GM18951 (cell line): ENCODE data around the gene SLC35F4.

ENCODE experiments used
- POLR2A ChIP-seq: IDR thresholded peaks from 4 replicates; pipeline ENCODE4 v1.6.1; 2011; ENCODE audit warnings: mild to moderate bottlenecking; ENCODE audit not compliant: insufficient read length, insufficient read depth; ENCODE audit errors: extremely low read depth
- in situ Hi-C: fragments of 300-500 bp; cut with MboI; formaldehyde crosslinking; loops from one replicate; pipeline ENCODE4 v1.12.0; 2022; ENCODE audit warnings: low sequenced_read_pairs, mixed read lengths, inconsistent platforms; ENCODE audit not compliant: unreplicated experiment

SLC35F4 gene

GRCh38 chr14:57656853-57657252 lies 209.0 kb downstream of the SLC35F4 start:
- in situ Hi-C loops = no loop called here

GRCh38 chr14:57652769-57653168 lies 213.1 kb downstream of the SLC35F4 start:
- in situ Hi-C loops = no loop called here
- TF ChIP-seq POLR2A = no peak

More at GRCh38 chr14:57656853-57657252, 209.0 kb downstream of the SLC35F4 start:
- no peak for TF ChIP-seq POLR2A

DNA sequence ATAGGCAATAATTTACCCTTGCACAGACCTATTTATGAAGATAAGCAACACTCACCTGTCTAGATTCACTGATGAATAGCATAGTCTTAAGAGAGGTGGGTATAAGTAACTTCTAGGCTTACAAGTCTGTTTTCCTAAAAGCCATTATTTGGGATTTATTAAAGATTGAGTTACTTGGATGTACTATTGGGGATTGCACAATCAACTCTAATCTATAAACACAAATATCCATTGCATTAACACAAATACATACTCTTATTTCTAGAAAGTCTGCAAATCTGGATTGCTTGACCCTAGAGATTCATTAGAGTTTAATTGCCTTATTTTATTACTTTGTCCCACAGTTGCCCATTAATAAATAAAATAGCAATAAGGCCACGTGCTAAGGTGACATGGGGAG lies 224.1 kb downstream of the SLC35F4 start:
- no peak for TF ChIP-seq POLR2A
- in situ Hi-C loops = no loop called here

- no peak for TF ChIP-seq POLR2A
- in situ Hi-C loops = no loop called here
These were observed 225.9 kb downstream of the SLC35F4 start for GRCh38 chr14:57640036-57640435.

GRCh38 chr14:57637901-57638300 lies 228.0 kb downstream of the SLC35F4 start:
- in situ Hi-C loops = no loop called here
- TF ChIP-seq POLR2A = no peak

- in situ Hi-C loops = no loop called here
These were observed 231.6 kb downstream of the SLC35F4 start for GRCh38 chr14:57634335-57634734.

GRCh38 chr14:57632649-57633048 lies 233.2 kb downstream of the SLC35F4 start:
- TF ChIP-seq POLR2A = no peak
- in situ Hi-C loops = no loop called here

More at GRCh38 chr14:57634335-57634734, 231.6 kb downstream of the SLC35F4 start:
- TF ChIP-seq POLR2A = no peak

DNA sequence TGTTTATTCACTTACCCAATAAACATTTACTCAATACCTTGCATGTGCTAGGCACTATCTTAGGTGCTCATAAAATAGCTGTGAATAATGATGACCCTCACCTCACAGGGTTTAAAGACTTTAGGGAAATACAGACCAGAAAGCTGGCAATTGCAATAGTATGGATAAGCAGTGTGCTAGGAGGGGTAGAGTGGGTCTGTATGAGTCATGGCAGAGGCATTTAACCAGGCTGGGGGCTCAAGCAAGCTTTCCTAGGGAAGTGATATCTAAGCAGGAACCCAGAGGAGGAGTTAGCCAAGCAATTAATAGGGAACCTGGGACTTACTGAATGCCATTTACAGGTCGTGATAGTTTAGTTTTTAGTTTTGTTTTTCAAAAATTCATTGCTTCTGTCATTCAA lies 248.4 kb downstream of the SLC35F4 start:
- in situ Hi-C loops = no loop called here
- no peak for TF ChIP-seq POLR2A

DNA sequence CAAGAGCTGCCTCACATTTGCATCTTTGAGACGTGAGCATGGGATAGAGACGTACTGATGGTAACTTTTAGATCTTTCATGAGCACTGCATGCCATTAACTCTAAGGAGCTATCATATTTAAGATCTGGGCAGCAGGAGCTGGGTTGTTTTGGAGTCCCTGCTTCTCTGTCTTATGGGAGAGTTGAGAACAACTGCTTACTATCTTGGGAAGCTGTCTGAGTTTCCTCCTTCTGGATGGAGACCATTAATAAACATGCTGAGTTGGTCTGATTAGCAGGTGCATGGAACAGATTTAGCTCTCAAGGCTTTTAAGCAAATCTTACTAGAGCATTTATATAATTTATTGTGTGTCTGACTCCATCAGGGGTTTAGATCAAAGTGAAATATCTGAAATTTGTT lies 252.9 kb downstream of the SLC35F4 start:
- in situ Hi-C loops = no loop called here

DNA sequence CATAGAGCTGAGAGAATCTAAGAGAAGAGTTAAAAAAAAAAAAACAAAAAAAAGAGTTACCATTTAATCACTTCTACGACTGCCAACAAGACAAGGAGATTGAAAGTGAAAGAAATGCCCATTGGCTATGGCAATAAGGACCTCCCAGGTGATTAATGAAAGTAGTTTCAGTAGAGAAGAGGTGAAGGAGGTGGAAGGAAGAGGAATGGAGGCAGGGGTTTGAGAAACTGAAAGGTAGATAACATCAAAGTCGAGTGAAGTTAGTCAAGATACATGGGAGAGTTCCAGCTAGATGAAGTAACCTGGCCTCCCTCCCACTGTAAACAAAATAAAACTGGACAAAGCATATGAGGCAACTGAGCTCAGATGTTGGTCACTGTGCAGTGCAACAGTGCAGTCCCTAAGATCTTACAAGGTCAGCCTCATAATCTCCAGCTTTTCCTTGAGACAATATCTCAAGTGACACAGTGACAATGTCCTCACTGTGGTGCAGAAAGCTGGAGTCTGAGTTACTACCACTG lies 254.3 kb downstream of the SLC35F4 start:
- in situ Hi-C loops = no loop called here
- TF ChIP-seq POLR2A = no peak

More for the DNA sequence above, 252.9 kb downstream of the SLC35F4 start:
- TF ChIP-seq POLR2A = no peak

DNA sequence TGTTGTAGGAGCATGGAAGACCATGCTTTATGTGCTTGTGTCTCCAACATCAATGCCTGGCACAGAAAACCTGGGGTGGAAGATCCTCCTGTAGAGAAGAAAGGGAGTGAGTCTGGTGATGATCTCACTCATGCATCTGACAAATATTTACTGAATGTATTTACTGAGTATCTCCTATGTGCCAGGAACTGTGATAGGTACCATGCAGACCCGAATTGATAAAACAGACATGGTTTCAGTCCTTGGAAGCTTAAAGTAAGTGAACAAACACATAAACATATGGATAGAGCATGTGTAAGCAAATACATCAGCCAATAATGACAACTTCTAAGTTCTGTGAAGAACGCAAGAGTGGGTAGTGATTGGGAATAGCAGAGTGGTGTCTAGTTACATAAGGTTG lies 255.3 kb downstream of the SLC35F4 start:
- in situ Hi-C loops = no loop called here
- no peak for TF ChIP-seq POLR2A

DNA sequence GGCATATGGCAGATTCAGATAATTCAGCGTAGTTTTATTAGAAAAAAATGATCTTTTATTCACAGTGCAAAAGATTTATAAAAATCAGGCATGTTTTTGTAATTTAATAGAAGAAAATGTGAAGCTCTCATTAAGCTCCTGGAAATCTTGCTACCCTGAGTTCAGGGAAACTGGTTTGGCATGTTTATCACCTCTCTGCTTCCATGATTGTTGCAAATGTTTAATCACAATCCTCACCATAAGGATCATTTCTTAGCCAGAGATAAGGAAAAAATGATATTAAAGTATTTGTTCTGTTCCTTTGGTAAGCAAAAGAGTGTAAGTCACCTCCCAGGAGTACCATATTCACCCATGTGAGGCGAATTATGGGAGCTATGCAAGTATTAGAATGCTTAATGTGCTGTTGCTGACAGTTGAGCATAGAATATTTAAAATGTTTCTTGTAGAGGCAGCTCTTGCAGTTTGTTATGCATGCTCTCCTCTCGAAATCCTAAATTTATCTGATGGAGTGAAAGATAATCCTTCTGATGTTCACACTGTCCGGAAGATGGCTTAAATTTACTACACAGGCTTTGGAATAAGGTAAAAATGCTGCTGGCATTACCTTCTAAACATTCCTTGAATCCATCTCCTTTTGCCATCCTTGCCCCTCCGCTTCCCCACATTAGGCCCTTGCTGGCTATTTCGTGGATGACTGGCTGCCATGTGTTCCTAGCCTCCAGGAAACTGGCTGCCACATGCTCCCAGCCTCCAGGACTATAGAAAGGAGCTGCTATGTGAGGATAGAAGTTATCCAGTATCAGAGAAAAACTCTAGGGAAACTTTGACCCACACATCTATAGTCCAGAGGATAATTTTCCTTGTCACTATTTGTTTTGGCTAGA lies 256.5 kb downstream of the SLC35F4 start:
- TF ChIP-seq POLR2A = no peak
- in situ Hi-C loops = no loop called here

DNA sequence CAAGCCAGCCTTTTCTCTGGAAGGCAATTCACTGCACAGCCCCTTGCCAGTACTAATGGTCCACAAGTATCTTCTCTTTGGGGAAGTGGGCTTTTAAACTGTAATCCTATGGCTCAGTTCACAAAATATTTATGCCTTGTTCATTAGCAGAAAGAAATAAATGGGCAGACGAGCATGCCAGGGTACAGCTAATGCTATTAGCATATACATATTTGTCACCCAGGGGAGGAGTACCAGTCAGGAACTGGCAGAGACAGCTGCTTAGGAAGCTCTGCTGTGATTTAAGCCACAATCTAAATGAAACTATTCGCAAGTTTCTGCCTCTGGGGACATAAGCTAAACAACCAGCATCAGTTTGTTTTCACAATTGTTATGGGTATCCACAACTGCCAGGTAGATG lies 258.8 kb downstream of the SLC35F4 start:
- no peak for TF ChIP-seq POLR2A
- in situ Hi-C loops = no loop called here

- TF ChIP-seq POLR2A = no peak
- in situ Hi-C loops = no loop called here
These were observed 282.5 kb downstream of the SLC35F4 start for GRCh38 chr14:57583396-57583795.

DNA sequence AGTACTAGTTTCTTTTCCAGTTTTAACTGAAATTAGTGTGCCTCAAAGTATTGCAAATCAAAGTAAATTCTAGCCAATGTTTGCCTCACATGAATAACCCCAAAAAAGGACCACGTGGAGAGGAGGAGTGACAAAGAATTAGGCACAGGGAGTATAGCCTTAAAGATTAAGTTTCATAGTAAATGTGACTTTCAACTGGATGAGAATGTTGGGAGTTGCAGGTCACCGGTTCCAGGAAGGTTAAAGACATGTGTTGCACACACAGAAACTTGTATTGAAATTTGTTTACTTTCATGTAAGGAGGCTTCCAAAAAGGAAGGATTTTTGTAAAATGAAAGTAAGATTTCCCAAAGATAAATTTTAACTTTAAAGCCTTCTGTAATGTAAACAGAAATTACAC lies 283.1 kb downstream of the SLC35F4 start:
- TF ChIP-seq POLR2A = no peak
- in situ Hi-C loops = no loop called here

- in situ Hi-C loops = no loop called here
- no peak for TF ChIP-seq POLR2A
These were observed 287.1 kb downstream of the SLC35F4 start for GRCh38 chr14:57578801-57579200.
